Caco-2 (cell line): ENCODE measurements around the gene CST9. TPM values are rescaled to one million over a fixed set of nuclear protein-coding genes. Genes with fewer than 3 reads are reported as not detected.

Source experiments
- BruUV-seq: library from RNA; stranded (reverse); fragments of 400-500 nt; replicated peaks from 2 replicates; lab custom pipeline; 2021; lab: Mats Ljungman, UMichigan
- CTCF ChIA-PET: fragments of 300-600 bp; sonication (Branson Sonifier 250); formaldehyde crosslinking; loops from one replicate; lab custom pipeline; 2022; ENCODE audit warnings: antibody characterized with exemption; lab: Charles Lee
- POLR2A ChIA-PET: fragments of 300-600 bp; sonication (Branson Sonifier 250); formaldehyde crosslinking; loops from one replicate; lab custom pipeline; 2022; ENCODE audit warnings: antibody characterized with exemption; lab: Charles Lee
- DNase-seq, 2 experiments: peaks; one replicate each; pipeline versions ENCODE4 v3.0.0 to v3.0.0-alpha.2; 2020 to 2022
- H3K27me3 ChIP-seq: replicated peaks from 2 replicates; pipeline ENCODE4 v1.6.0; 2011; ENCODE audit warnings: low read length; ENCODE audit not compliant: control insufficient read depth, insufficient read depth
- H3K36me3 ChIP-seq: 2 replicates; pipeline ENCODE4 v1.5.1; 2011; ENCODE audit warnings: low read length; ENCODE audit not compliant: control insufficient read depth, insufficient read depth
- H3K4me1 ChIP-seq: fragments of 250-450 bp; sonication (Bioruptor Pico); 2 replicates; pipeline ENCODE4 v1.5.1; 2020; ENCODE audit warnings: mild to moderate bottlenecking
- H3K4me3 ChIP-seq: 2 replicates; pipeline ENCODE4 v1.5.1; 2011; ENCODE audit warnings: low read depth, mild to moderate bottlenecking, control low read depth, low read length
- H3K9me3 ChIP-seq: fragments of 250-450 bp; sonication (Bioruptor Pico); 2 replicates; pipeline ENCODE4 v1.5.1; 2020; ENCODE audit warnings: mild to moderate bottlenecking, moderate library complexity
- H3K27ac Mint-ChIP-seq: one replicate; pipeline ENCODE4 v1.8.0; 2022; ENCODE audit warnings: mixed read lengths; ENCODE audit not compliant: unreplicated experiment
- H3K27me3 Mint-ChIP-seq: one replicate; pipeline ENCODE4 v1.8.0; 2022; ENCODE audit warnings: mixed read lengths; ENCODE audit not compliant: insufficient read depth, unreplicated experiment
- H3K36me3 Mint-ChIP-seq: one replicate; pipeline ENCODE4 v1.8.0; 2022; ENCODE audit warnings: mild to moderate bottlenecking, mixed read lengths; ENCODE audit not compliant: insufficient read depth, unreplicated experiment
- H3K4me1 Mint-ChIP-seq: one replicate; pipeline ENCODE4 v1.8.0; 2022; ENCODE audit warnings: low read depth, mixed read lengths; ENCODE audit not compliant: unreplicated experiment
- H3K4me3 Mint-ChIP-seq: one replicate; pipeline ENCODE4 v1.8.0; 2022; ENCODE audit warnings: mild to moderate bottlenecking, moderate library complexity, mixed read lengths; ENCODE audit not compliant: unreplicated experiment
- H3K9me3 Mint-ChIP-seq: one replicate; pipeline ENCODE4 v1.8.0; 2022; ENCODE audit warnings: mixed read lengths; ENCODE audit not compliant: unreplicated experiment
- intact Hi-C: fragments of 100-400 bp; cut with micrococcal nuclease; formaldehyde crosslinking; loops from one replicate; pipeline ENCODE4 v1.10.0; 2022; ENCODE audit not compliant: unreplicated experiment
- total RNA-seq: library from RNA; stranded (reverse); gene quantifications from 2 replicates; pipeline ENCODE4 v1.2.3, GENCODE V29; 2022
- TF ChIP-seq, protein P1 (sequence below), 2 experiments: fragments of 200-600 bp in 1 of 2; IDR thresholded peaks; 1 replicate in 1 of 2; 2 replicates in 1 of 2; pipeline versions ENCODE4 v1.5.1 to v1.8.0; 2011 to 2022; ENCODE audit warnings: antibody characterized with exemption in 1 of 2, control low read depth in 1 of 2, inconsistent platforms in 1 of 2, low read depth in 1 of 2, low read length in 1 of 2, mild to moderate bottlenecking in 1 of 2, moderate library complexity in 1 of 2; ENCODE audit not compliant: insufficient read depth in 1 of 2, severe bottlenecking in 1 of 2, unreplicated experiment in 1 of 2

Gene CST9
- total RNA-seq, 1 experiment from 2014 or later = not detected

DNA sequence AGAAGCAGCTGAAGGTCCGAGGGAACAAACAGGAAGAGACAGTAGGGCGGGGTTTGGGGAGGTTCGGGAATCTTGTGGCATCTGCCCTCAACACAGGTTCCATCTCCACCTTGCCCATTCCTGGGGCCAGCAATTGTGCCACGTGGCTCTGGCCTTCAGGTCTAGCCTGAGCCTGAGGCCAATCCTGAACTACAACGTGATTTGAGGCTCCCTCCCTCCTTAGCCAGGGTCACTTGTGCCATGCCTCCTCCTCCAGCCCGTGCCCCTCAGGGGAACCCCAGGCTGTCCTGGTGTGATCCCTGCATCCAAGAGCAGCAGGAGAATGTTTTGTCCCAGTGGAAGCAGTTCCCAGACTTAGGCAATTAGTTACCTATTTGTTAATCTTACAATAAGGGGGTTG lies 3.0 kb downstream of the CST9 start:
- H3K9me3 ChIP-seq = no peaks in the 10 kb centered on the region
- H3K4me1 ChIP-seq = no peaks in the 10 kb centered on the region
- no peak overlapping the region for H3K4me3 ChIP-seq
- H3K27ac Mint-ChIP-seq = no peak overlapping the region
- ChIA-PET CTCF (no interaction called here), POLR2A (no interaction called here)
- no peak for DNase-seq
- no peaks in the 10 kb centered on the region for H3K27me3 ChIP-seq
- intact Hi-C loops = loop anchor here (10.0 kb wide), 2 partner anchors 58 to 248 kb away; partner anchors contain the start of gene NXT1
- TF ChIP-seq, protein P1, sequence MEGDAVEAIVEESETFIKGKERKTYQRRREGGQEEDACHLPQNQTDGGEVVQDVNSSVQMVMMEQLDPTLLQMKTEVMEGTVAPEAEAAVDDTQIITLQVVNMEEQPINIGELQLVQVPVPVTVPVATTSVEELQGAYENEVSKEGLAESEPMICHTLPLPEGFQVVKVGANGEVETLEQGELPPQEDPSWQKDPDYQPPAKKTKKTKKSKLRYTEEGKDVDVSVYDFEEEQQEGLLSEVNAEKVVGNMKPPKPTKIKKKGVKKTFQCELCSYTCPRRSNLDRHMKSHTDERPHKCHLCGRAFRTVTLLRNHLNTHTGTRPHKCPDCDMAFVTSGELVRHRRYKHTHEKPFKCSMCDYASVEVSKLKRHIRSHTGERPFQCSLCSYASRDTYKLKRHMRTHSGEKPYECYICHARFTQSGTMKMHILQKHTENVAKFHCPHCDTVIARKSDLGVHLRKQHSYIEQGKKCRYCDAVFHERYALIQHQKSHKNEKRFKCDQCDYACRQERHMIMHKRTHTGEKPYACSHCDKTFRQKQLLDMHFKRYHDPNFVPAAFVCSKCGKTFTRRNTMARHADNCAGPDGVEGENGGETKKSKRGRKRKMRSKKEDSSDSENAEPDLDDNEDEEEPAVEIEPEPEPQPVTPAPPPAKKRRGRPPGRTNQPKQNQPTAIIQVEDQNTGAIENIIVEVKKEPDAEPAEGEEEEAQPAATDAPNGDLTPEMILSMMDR (IDR thresholded peaks at IDR 0.05; ENCODE audit: insufficient read depth in 1 of 2, low read depth in 1 of 2, low read length in 1 of 2, severe bottlenecking in 1 of 2, unreplicated experiment in 1 of 2) = no peak
- no peaks in the 10 kb centered on the region for H3K9me3 Mint-ChIP-seq
- H3K27me3 Mint-ChIP-seq = no peaks in the 10 kb centered on the region
- no peaks in the 10 kb centered on the region for H3K36me3 ChIP-seq
- H3K36me3 Mint-ChIP-seq = no peaks in the 10 kb centered on the region
- no peak overlapping the region for H3K4me3 Mint-ChIP-seq
- BruUV-seq = no TSS peak
- no peaks in the 10 kb centered on the region for H3K4me1 Mint-ChIP-seq

DNA sequence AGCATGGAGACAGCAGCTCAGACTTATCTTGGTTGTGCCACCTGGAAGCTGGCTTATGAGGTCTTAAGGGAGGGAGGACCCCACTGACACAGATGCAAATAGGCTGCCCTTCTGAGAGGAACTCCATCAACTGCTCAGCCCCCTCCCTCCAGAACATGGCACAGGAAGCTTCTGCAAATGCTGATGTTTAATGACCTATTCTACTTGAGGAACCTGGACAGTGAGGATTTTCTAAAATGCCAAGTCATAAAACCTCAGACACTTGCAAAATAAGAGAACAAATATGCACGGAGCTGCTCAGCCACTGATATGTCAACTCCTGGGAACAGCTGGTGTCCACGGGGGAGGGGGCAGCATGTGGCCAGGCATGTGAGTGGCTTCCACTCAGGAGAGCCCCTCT lies 3.5 kb downstream of the CST9 start:
- Histone ChIP-seq H3K4me1 (no peaks in the 10 kb centered on the region), H3K36me3 (no peaks in the 10 kb centered on the region), H3K4me3 (no peak overlapping the region), H3K9me3 (no peaks in the 10 kb centered on the region), H3K27me3 (no peaks in the 10 kb centered on the region)
- no peak overlapping the region for H3K4me3 Mint-ChIP-seq
- TF ChIP-seq, protein P1 (IDR thresholded peaks at IDR 0.05; ENCODE audit: insufficient read depth in 1 of 2, low read depth in 1 of 2, low read length in 1 of 2, severe bottlenecking in 1 of 2, unreplicated experiment in 1 of 2) = no peak
- ChIA-PET CTCF (no interaction called here), POLR2A (no interaction called here)
- H3K4me1 Mint-ChIP-seq = no peaks in the 10 kb centered on the region
- H3K27ac Mint-ChIP-seq = no peak overlapping the region
- H3K27me3 Mint-ChIP-seq = no peaks in the 10 kb centered on the region
- no peaks in the 10 kb centered on the region for H3K36me3 Mint-ChIP-seq
- intact Hi-C loops = loop anchor here (10.0 kb wide), 2 partner anchors 57 to 247 kb away; partner anchors contain the start of gene NXT1
- no TSS peak for BruUV-seq
- no peaks in the 10 kb centered on the region for H3K9me3 Mint-ChIP-seq
- DNase-seq = no peak

DNA sequence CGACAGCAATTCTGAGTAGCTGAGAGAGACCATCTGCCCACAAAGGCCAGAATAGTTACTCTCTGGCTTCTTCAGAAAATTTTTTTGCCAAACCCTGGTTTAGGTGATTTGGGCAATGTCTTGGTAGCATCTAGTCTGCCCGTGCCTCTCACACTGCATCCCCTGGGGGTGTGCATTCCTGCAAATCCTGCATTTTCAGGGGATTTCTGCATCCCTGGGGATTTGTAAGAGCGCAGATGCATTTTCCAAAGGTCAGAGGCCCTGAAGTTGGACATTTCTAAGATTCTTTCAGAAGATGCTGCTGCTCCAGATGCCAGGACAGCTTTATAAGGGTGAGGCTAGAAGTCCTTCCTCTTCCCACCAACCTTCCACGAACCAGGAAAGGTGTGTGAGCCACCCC lies 4.0 kb downstream of the CST9 start:
- Mint-ChIP-seq H3K4me3 (no peak overlapping the region), H3K36me3 (no peaks in the 10 kb centered on the region), H3K4me1 (no peaks in the 10 kb centered on the region), H3K27me3 (no peaks in the 10 kb centered on the region), H3K27ac (no peak overlapping the region), H3K9me3 (no peaks in the 10 kb centered on the region)
- ChIA-PET POLR2A (no interaction called here), CTCF (no interaction called here)
- Histone ChIP-seq H3K9me3 (no peaks in the 10 kb centered on the region), H3K36me3 (no peaks in the 10 kb centered on the region), H3K27me3 (no peaks in the 10 kb centered on the region), H3K4me1 (no peaks in the 10 kb centered on the region), H3K4me3 (no peak overlapping the region)
- no peak for DNase-seq
- TF ChIP-seq, protein P1 (IDR thresholded peaks at IDR 0.05; ENCODE audit: insufficient read depth in 1 of 2, low read depth in 1 of 2, low read length in 1 of 2, severe bottlenecking in 1 of 2, unreplicated experiment in 1 of 2) = no peak
- BruUV-seq = no TSS peak
- intact Hi-C loops = loop anchor here (10.0 kb wide), 2 partner anchors 57 to 247 kb away; partner anchors contain the start of gene NXT1
